ENCODE measurements around the gene IL12RB1. TPM values are rescaled to one million over a fixed set of nuclear protein-coding genes. Genes with fewer than 3 reads are reported as not detected.

The IL12RB1 gene
- total and polyA plus RNA-seq, 2 experiments from 2014 or later = not detected

- Histone ChIP-seq H3K9me2 (replicated peaks; ENCODE audit: insufficient read depth) (no peaks in the 10 kb centered on the region), H3K4me3 (no peak overlapping the region), H4K20me1 (ENCODE audit: insufficient read depth, poor library complexity, severe bottlenecking) (no peaks in the 10 kb centered on the region), H3K79me2 (no peaks in the 10 kb centered on the region), H3K27ac (no peak overlapping the region), H3K4me2 (no peak overlapping the region), H2AFZ (no peak overlapping the region), H3K4me1 (ENCODE audit: insufficient read depth) (peaks cover 6% of the 10 kb centered on the region), H3K36me3 (replicated peaks; ENCODE audit: insufficient read depth, low read depth) (no peaks in the 10 kb centered on the region), H3K27me3 (no peaks in the 10 kb centered on the region), H3K9me3 (ENCODE audit: low read depth) (no peaks in the 10 kb centered on the region)
- DNase-seq (ENCODE audit: low spot score) = no peak
- WGBS (ENCODE audit: low lambda C conversion rate, missing lambda C conversion rate) = 93% methylated on average over 21 of the region's 21 CpGs
- no peak for TF ChIP-seq CTCF (IDR thresholded peaks at IDR 0.05; ENCODE audit: poor library complexity)
- TF ChIP-seq EZH2 (IDR thresholded peaks at IDR 0.05; ENCODE audit: borderline replicate concordance) = no peak
- no peak for TF ChIP-seq EZH2phosphoT487 (IDR thresholded peaks at IDR 0.05; ENCODE audit: low read depth, severe bottlenecking, unreplicated experiment)
Measured at GRCh38 chr19:18130523-18131242, 43.9 kb upstream of the IL12RB1 start.

- no peaks in the 10 kb centered on the region for H3K79me2 ChIP-seq
- H3K4me1 ChIP-seq (ENCODE audit: insufficient read depth) = no peaks in the 10 kb centered on the region
- no peak overlapping the region for H3K4me2 ChIP-seq
- no peak overlapping the region for H3K4me3 ChIP-seq
- H3K27me3 ChIP-seq = no peaks in the 10 kb centered on the region
- TF ChIP-seq EZH2phosphoT487 (IDR thresholded peaks at IDR 0.05; ENCODE audit: low read depth, severe bottlenecking, unreplicated experiment) = no peak
- no peak for TF ChIP-seq EZH2 (IDR thresholded peaks at IDR 0.05; ENCODE audit: borderline replicate concordance)
- TF ChIP-seq CTCF (IDR thresholded peaks at IDR 0.05; ENCODE audit: poor library complexity) = no peak
- no peaks in the 10 kb centered on the region for H3K9me2 ChIP-seq (replicated peaks; ENCODE audit: insufficient read depth)
- no peaks in the 10 kb centered on the region for H3K9me3 ChIP-seq (ENCODE audit: low read depth)
- no peak overlapping the region for H3K27ac ChIP-seq
- H2AFZ ChIP-seq = no peak overlapping the region
- no peaks in the 10 kb centered on the region for H3K36me3 ChIP-seq (replicated peaks; ENCODE audit: insufficient read depth, low read depth)
- WGBS (ENCODE audit: low lambda C conversion rate, missing lambda C conversion rate) = 96% methylated on average over 12 of the region's 12 CpGs
- no peaks in the 10 kb centered on the region for H4K20me1 ChIP-seq (ENCODE audit: insufficient read depth, poor library complexity, severe bottlenecking)
- DNase-seq (ENCODE audit: low spot score) = no peak
Measured at GRCh38 chr19:18128805-18129204, 42.1 kb upstream of the IL12RB1 start.

GRCh38 chr19:18128044-18128443, 41.3 kb upstream of the IL12RB1 start:
- H3K4me1 ChIP-seq (ENCODE audit: insufficient read depth) = no peaks in the 10 kb centered on the region
- H4K20me1 ChIP-seq (ENCODE audit: insufficient read depth, poor library complexity, severe bottlenecking) = no peaks in the 10 kb centered on the region
- H3K4me3 ChIP-seq = no peak overlapping the region
- H2AFZ ChIP-seq = no peak overlapping the region
- H3K9me2 ChIP-seq (replicated peaks; ENCODE audit: insufficient read depth) = no peaks in the 10 kb centered on the region
- H3K79me2 ChIP-seq = no peaks in the 10 kb centered on the region
- no peak overlapping the region for H3K27ac ChIP-seq
- 95% methylated on average over 3 of the region's 3 CpGs for WGBS (ENCODE audit: low lambda C conversion rate, missing lambda C conversion rate)
- DNase-seq (ENCODE audit: low spot score) = no peak
- TF ChIP-seq EZH2 (IDR thresholded peaks at IDR 0.05; ENCODE audit: borderline replicate concordance) = no peak
- TF ChIP-seq EZH2phosphoT487 (IDR thresholded peaks at IDR 0.05; ENCODE audit: low read depth, severe bottlenecking, unreplicated experiment) = no peak
- TF ChIP-seq CTCF (IDR thresholded peaks at IDR 0.05; ENCODE audit: poor library complexity) = no peak
- H3K9me3 ChIP-seq (ENCODE audit: low read depth) = no peaks in the 10 kb centered on the region
- no peaks in the 10 kb centered on the region for H3K36me3 ChIP-seq (replicated peaks; ENCODE audit: insufficient read depth, low read depth)
- no peaks in the 10 kb centered on the region for H3K27me3 ChIP-seq
- H3K4me2 ChIP-seq = no peak overlapping the region

All from hepatocyte (in vitro differentiated cells).